Measurements from ENCODE around the gene KLKB1.
"Not testable (repeated sequence)": the region's sequence is repeated elsewhere in the genome, so short reads cannot be mapped to it uniquely, and the experiment has no call there.

The KLKB1 gene

DNA sequence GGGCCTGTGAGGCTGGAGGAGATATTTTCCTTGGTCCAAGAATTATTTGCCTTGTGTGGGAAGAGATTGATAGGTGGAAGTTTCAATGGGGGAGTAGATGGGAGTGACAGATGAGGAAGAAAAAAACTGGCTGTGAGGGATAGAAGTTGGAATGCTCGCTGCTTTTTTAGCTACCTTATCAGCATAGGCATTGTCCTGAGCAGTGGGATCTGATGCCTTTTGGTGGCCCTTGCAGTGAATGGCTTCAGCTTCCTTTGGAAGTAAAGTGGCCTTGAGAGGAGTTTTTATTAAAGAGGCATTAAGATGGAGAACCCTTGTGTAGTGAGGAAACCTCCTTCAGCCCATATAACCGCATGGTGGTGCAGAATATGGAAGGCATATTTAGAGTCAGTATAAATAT, 16.0 kb downstream of the KLKB1 start:
- Mint-ChIP-seq H3K36me3 (ENCODE audit: low read depth) (no peaks in the 10 kb centered on the region), H3K27ac (no peak overlapping the region)

DNA sequence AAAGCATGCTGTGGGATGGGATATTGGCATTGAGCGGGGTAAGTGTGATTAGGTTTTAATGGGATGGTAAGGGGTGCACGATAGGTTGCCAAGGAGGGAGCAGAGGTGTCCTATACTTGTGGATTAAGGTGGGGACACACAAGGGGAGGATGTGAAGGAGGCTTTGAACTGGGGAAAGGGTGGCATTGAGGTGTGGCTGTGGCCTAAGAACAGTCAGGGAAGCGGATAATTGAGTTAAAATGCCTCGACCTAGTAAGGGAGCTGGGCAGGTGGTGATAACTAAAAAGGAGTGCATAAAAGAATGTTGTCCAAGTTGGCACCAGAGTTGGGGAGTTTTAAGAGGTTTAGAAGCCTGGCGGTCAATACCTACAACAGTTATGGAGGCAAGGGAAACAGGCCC, 17.5 kb downstream of the KLKB1 start:
- Mint-ChIP-seq H3K4me1 (ENCODE audit: low read depth) (no peaks in the 10 kb centered on the region), H3K27me3 (no peaks in the 10 kb centered on the region), H3K9me3 (peaks cover 7% of the 10 kb centered on the region), H3K36me3 (ENCODE audit: low read depth) (no peaks in the 10 kb centered on the region), H3K4me3 (no peak overlapping the region), H3K27ac (no peak overlapping the region)
- DNase-seq: no peak

More for the DNA sequence above, 16.0 kb downstream of the KLKB1 start:
- Mint-ChIP-seq H3K9me3 (peaks cover 7% of the 10 kb centered on the region), H3K4me3 (no peak overlapping the region), H3K27me3 (no peaks in the 10 kb centered on the region), H3K4me1 (ENCODE audit: low read depth) (no peaks in the 10 kb centered on the region)
- no peak for DNase-seq

DNA sequence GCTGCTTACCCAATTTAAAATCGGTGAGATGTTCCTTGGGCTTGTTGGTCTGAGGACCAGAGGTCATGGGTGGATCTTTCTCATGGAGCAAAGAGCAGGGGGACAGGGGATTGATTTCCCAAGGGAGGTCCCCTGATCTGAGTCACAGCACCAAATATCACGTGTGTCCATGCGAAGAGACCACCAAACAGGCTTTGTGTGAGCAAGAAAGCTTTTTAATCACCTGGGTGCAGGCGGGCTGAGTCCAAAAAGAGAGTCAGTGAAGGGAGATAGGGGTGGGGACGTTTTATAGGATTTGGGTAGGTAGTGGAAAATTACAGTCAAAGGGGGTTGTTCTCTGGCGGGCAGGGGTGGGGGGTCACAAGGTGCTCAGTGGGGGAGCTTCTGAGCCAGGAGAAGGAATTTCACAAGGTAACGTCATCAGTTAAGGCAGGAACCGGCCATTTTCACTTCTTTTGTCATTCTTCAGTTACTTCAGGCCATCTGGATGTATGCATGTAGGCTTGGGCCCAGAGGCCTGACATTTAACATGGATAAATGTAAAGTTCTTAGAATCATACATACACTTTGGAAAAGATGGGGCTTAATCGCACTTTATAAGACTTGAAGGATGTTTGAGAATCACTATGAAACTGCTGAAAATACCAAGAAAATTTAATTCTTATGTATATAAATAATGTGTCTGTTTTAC, 19.9 kb downstream of the KLKB1 start:
- H3K27ac Mint-ChIP-seq, H3K27me3 Mint-ChIP-seq, H3K4me3 Mint-ChIP-seq: not testable (repeated sequence)

DNA sequence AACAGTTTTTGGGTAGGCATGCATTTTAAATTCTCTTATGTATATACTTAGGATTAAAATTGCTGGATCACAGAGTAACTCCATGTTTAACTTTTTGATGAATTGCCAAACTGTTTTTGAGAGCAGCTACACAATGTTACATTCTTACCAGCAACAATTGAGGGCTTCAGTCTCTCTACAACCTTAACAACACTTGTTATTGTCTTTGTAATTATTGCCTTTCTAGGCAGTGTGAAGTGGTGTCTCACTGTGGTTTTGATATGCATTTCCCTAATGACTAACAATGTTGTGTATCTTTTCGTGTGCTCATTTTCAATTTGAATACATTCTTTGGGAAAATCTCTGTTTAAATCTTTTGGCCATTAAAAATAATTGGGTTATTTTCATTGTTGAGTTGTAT, 21.3 kb downstream of the KLKB1 start:
- Mint-ChIP-seq H3K4me3 (no peak overlapping the region), H3K4me1 (ENCODE audit: low read depth) (no peaks in the 10 kb centered on the region), H3K9me3 (peaks cover 7% of the 10 kb centered on the region), H3K27ac (no peak overlapping the region), H3K27me3 (no peaks in the 10 kb centered on the region), H3K36me3 (ENCODE audit: low read depth) (peaks cover 10% of the 10 kb centered on the region)
- no peak for DNase-seq

More for the DNA sequence above, 19.9 kb downstream of the KLKB1 start:
- not testable (repeated sequence) for H3K36me3 Mint-ChIP-seq (ENCODE audit: low read depth); H3K9me3 Mint-ChIP-seq; DNase-seq; H3K4me1 Mint-ChIP-seq (ENCODE audit: low read depth)

DNA sequence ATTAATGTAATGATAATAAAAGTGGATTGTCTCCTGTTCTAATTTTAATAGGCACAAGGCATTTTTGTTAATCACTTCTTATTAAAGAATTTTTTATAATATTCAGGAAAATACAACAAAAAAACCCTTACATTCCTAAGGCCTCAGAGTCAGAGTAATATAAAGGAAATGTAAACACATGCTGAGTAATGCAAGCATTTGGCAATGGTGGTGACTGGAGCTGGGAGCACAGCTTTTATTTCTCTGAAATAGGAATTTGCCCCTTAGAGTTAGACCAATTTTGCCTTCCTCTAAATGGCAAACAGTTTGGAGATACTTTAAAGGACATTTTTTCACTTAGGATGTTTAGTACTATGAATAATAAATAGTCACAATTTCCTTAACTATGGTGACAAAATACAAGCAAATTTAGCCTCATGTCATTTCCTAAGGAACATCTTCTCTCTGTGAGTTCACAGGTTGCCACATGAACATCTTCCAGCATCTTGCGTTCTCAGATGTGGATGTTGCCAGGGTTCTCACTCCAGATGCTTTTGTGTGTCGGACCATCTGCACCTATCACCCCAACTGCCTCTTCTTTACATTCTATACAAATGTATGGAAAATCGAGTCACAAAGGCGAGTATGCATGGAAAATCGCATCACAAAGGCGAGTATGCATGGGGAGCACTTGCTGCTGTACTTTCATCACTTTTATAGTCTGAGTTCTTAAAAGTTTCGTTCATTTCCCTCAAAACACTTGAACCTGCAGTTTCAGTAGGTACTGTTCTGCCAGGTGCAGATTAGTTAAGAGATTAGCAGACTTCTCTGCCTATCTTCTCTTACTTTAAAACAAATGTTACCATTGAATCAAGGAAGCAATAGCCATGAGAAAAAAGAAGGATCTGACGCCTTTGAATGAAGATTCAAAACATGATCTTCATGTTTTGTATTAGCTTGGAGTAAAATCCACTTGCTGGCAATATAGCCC, 22.8 kb downstream of the KLKB1 start:
- no peaks in the 10 kb centered on the region for H3K27me3 Mint-ChIP-seq
- H3K27ac Mint-ChIP-seq: no peak overlapping the region
- H3K4me3 Mint-ChIP-seq: no peak overlapping the region
- peaks cover 7% of the 10 kb centered on the region for H3K9me3 Mint-ChIP-seq
- H3K4me1 Mint-ChIP-seq (ENCODE audit: low read depth): no peaks in the 10 kb centered on the region
- DNase-seq: no peak
- peaks cover 10% of the 10 kb centered on the region for H3K36me3 Mint-ChIP-seq (ENCODE audit: low read depth)

DNA sequence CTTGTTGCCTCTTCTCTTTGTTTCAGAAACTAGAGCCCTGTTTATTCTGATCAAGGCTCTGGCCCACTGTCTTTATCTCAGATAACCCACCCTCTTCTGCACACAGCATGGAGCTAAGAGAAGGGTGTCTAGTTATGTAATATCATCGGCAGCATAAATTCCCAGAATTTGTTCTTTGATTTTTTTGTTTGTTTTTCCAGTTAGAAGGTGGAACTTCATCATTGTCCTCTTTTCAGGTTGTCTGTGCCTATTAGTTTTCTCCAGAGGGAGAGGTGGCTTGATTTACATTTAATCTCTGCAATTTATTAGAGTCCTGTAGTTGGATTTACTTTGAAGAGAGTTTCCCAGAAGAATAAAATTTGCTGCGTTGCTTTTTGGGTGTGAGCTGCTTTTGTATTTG, 23.5 kb downstream of the KLKB1 start:
- DNase-seq: no peak
- Mint-ChIP-seq H3K27ac (no peak overlapping the region), H3K36me3 (ENCODE audit: low read depth) (peaks cover 10% of the 10 kb centered on the region), H3K9me3 (peaks cover 4% of the 10 kb centered on the region), H3K4me1 (ENCODE audit: low read depth) (no peaks in the 10 kb centered on the region), H3K4me3 (no peak overlapping the region), H3K27me3 (no peaks in the 10 kb centered on the region)

DNA sequence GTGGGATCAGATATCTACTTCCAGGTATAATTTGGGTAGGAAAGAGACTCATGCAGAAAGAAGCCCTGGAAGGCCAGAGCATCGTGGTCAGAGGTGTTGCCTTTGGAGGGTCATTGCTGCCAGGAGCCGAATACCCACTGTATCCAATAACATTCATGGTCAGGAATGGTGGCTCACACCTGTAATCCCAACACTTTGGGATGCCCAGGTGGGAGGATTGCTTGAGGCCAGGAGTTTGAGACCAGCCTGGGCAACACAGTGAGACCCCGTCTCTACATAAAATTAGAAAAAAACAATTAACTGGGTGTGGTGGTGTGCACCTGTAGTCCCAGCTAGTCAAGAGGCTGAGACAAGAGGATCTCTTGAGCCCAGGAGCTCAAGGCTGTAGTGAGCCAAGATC, 27.8 kb downstream of the KLKB1 start:
- Mint-ChIP-seq H3K36me3 (ENCODE audit: low read depth) (peaks cover 10% of the 10 kb centered on the region), H3K27ac (no peak overlapping the region), H3K27me3 (no peaks in the 10 kb centered on the region), H3K4me3 (no peak overlapping the region), H3K4me1 (ENCODE audit: low read depth) (no peaks in the 10 kb centered on the region), H3K9me3 (no peaks in the 10 kb centered on the region)
- no peak for DNase-seq

DNA sequence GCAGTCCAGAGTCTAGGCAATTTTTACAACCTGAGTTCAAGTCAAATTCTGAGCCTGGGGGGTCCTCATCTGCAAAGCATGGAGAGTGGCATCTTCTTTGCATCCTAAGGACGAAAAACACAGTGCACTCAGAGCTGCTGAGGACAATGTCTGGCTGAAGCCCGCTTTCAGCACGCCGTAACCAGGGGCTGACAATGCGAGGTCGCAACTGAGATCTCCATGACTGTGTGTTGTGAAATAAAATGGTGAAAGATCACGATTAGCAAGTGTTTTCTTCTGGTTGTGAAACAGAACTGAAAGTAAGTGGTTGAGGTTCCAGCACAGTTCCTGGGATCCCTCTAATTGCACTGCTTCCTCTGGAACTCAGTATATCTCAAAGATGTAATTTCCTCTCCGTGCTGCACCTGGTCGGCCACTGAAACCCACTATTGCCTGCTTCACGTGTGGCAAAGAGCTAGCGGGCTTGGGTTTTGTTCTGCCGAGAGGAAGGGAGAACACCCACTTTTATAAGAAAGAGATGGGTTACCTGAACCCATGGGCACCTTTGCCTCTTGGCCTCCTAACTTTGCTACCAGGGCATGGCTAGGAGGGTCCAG, 31.0 kb downstream of the KLKB1 start:
- H3K27ac Mint-ChIP-seq: no peak overlapping the region
- peaks cover 5% of the 10 kb centered on the region for H3K27me3 Mint-ChIP-seq
- H3K4me1 Mint-ChIP-seq (ENCODE audit: low read depth): no peaks in the 10 kb centered on the region
- no peaks in the 10 kb centered on the region for H3K9me3 Mint-ChIP-seq
- no peaks in the 10 kb centered on the region for H3K36me3 Mint-ChIP-seq (ENCODE audit: low read depth)
- DNase-seq: no peak
- no peak overlapping the region for H3K4me3 Mint-ChIP-seq

DNA sequence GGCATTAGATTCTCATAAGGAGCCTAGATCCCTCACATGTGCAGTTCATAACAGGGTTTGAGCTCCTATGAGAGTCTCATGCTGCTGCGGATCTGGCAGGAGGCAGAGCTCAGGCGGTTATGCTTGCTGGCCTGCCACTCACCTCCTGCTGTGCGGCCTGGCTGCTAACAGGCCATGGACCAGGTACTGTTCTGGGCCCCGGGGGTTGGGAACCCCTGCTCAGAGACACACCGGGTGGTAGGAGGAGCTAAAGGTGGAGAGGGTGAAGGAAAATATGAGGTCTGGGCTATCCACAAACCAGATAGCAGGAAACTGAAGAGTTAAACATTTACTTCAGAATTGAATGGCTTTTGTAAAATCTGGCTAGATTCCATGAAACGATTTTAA, 32.8 kb downstream of the KLKB1 start:
- no peak for DNase-seq
- no peak overlapping the region for H3K27ac Mint-ChIP-seq
- no peaks in the 10 kb centered on the region for H3K36me3 Mint-ChIP-seq (ENCODE audit: low read depth)
- H3K9me3 Mint-ChIP-seq: no peaks in the 10 kb centered on the region
- H3K4me3 Mint-ChIP-seq: no peak overlapping the region
- H3K27me3 Mint-ChIP-seq: peaks cover 16% of the 10 kb centered on the region
- H3K4me1 Mint-ChIP-seq (ENCODE audit: low read depth): no peaks in the 10 kb centered on the region

DNA sequence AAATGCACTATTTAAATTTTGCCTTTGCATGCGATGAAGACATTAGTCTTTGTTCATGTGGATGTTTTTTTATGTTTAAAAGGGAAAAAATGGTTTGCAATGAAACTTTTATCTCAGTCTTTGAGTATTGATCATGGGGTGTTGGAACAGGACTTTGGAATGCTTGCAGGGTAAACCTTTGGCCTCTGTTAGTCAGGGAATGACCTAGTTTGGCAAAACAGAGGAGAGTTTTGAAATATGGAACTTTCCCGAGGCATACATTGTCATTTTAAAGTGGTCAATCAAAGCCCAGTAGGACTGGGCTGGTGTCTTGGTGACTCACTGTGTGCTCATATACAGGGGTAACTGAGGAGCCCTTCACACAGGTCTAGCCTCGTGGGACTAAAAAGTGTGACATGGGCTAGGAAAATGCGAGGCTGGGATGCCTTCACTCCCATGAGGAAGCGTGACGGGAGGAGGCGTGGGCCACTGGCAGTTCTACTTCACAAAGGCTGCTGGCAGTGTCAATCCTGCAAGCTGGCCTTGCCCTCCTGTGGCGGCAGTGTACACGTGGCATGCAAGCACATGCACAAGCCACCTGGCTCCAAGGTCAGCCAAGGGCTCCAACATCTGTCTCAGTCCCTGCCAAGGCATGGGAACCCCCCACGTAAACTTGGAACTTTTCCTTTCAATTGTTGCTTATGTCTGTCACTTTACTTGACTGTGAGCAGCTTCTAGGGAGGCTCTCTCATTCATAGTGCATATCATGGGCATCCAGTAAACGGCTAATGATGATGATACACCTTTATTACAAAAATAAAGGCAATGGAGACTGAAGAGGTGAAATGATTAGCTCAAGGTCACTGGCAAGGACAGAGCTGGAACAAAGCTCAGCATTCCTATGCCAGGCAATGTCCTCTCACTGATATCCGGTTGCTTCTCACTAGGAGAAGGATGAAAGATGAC, 33.5 kb downstream of the KLKB1 start:
- H3K4me3 Mint-ChIP-seq: no peak overlapping the region
- H3K36me3 Mint-ChIP-seq (ENCODE audit: low read depth): no peaks in the 10 kb centered on the region
- peaks cover 19% of the 10 kb centered on the region for H3K27me3 Mint-ChIP-seq
- H3K4me1 Mint-ChIP-seq (ENCODE audit: low read depth): no peaks in the 10 kb centered on the region
- H3K9me3 Mint-ChIP-seq: no peaks in the 10 kb centered on the region
- no peak for DNase-seq
- no peak overlapping the region for H3K27ac Mint-ChIP-seq

DNA sequence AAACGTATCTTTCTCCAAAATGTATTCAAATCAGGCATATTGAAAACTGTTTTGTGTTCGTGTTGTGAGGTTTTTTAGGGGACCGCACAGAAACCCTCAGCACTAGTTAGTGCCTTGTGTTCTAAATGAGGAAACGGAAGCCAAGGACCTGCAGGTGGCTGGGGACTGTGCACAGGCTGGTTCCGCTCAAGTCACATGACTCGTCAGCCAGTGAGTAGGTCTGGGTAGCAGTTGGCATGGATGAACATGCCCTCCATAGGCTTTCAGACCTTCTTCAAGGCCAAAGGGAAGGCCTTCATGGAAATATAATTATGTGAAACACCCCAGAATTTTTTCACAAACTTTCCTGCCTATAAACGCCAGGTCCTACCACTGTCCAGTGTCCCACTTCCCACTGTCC, 37.4 kb downstream of the KLKB1 start:
- DNase-seq: no peak
- Mint-ChIP-seq H3K27me3 (peaks cover 45% of the 10 kb centered on the region), H3K36me3 (ENCODE audit: low read depth) (no peaks in the 10 kb centered on the region), H3K4me1 (ENCODE audit: low read depth) (no peaks in the 10 kb centered on the region), H3K4me3 (no peak overlapping the region), H3K9me3 (no peaks in the 10 kb centered on the region), H3K27ac (no peak overlapping the region)

DNA sequence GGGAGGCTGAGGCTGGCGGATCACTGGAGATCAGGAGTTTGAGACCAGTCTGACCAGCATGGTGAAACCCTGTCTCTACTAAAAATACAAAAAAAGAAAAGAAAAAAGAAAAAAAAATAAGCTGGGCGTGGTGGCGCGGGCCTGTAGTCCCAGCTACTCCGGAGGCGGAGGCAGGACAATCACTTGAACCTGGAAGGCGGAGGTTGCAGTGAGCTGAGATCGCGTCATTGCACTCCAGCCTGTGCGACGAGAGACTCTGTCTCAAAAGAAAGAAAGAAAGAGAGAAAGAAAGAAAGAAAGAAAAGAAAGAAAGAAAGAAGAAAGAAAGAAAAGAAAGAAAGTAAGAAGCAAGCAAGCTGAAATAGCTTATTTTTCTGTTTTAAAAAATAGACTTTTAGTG, 37.9 kb downstream of the KLKB1 start:
- H3K27ac Mint-ChIP-seq; H3K9me3 Mint-ChIP-seq; H3K4me1 Mint-ChIP-seq (ENCODE audit: low read depth); DNase-seq; H3K36me3 Mint-ChIP-seq (ENCODE audit: low read depth); H3K4me3 Mint-ChIP-seq: not testable (repeated sequence)
- H3K27me3 Mint-ChIP-seq: peaks cover 45% of the 10 kb centered on the region

DNA sequence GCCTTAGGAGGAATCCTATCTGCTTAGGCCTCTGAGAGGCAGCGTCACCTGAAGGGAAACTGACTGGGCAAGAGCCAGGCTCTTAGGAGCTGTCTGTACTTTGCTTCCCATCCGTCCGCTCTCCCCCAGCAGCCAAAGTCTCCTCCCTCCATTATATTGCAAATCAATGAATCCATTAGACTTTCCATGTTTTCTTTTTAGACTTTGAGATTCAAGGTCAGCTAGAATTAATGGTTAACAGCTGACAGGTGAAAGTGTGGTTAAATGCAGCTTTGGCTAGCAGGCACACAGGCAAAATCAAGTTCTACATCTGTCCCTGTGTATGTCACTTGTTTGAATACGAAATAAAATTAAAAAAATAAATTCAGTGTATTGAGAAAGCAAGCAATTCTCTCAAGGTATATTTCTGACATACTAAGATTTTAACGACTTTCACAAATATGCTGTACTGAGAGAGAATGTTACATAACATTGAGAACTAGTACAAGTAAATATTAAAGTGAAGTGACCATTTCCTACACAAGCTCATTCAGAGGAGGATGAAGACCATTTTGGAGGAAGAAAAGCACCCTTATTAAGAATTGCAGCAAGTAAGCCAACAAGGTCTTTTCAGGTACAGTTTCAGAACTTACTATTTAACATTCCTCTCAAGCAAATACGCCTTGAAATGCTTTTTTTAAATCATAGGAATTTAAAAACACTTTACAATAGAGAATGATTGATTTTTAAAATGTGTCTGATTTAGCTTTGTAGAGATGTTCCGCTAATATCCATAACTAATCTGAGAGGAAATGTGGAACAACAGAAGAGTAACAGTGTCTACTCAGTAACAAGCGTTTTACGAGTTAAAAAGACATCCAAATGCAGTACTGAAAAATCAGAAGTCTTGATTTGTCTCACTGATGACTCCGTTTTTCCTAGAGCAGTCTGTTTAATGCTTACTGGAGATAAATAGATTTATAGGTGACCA, 38.7 kb downstream of the KLKB1 start, which contains the start of gene F11:
Gene F11 (plus strand): TSS at position 507 of the 970 bp plus-strand sequence. CDS start 948 bp downstream, outside the sequence.
- no peak for DNase-seq
- H3K9me3 Mint-ChIP-seq: no peaks in the 10 kb centered on the region
- H3K27me3 Mint-ChIP-seq: peaks cover 46% of the 10 kb centered on the region
- no peak within 1 kb of the TSS for H3K4me3 Mint-ChIP-seq
- H3K4me1 Mint-ChIP-seq (ENCODE audit: low read depth): no peaks in the 10 kb centered on the region
- no peaks in the 10 kb centered on the region for H3K36me3 Mint-ChIP-seq (ENCODE audit: low read depth)
- H3K27ac Mint-ChIP-seq: no peak within 1 kb of the TSS
